ENCODE results near the gene PCSK5.

DNA sequence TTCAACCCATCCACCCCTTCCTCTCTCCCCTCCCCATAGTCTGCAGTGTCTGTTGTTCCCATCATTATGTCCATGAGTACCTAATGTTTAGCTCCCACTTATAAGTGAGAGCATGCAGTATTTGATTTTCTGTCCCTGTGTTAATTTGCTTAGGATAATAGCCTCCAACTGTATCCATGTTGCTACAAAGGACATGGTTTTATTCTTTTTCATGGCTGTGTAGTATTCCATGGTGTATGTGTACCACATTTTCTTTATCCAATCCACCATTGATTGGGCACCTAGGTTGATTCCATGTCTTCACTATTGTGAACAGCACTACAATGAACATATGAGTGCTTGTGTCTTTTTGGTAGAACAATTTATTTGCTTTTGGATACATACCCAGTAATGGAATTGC is 187.1 kb downstream of the PCSK5 start:
- TF ChIP-seq, protein P1, sequence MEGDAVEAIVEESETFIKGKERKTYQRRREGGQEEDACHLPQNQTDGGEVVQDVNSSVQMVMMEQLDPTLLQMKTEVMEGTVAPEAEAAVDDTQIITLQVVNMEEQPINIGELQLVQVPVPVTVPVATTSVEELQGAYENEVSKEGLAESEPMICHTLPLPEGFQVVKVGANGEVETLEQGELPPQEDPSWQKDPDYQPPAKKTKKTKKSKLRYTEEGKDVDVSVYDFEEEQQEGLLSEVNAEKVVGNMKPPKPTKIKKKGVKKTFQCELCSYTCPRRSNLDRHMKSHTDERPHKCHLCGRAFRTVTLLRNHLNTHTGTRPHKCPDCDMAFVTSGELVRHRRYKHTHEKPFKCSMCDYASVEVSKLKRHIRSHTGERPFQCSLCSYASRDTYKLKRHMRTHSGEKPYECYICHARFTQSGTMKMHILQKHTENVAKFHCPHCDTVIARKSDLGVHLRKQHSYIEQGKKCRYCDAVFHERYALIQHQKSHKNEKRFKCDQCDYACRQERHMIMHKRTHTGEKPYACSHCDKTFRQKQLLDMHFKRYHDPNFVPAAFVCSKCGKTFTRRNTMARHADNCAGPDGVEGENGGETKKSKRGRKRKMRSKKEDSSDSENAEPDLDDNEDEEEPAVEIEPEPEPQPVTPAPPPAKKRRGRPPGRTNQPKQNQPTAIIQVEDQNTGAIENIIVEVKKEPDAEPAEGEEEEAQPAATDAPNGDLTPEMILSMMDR (IDR thresholded peaks at IDR 0.05), result no peak
- TF ChIP-seq POLR2A (IDR thresholded peaks at IDR 0.05), result no peak

All from adrenal gland (tissue), 5 donors.